ENCODE data around the gene SRCIN1.
"Not testable (repeated sequence)": the region's sequence is repeated elsewhere in the genome, so short reads cannot be mapped to it uniquely, and the experiment has no call there.

The SRCIN1 gene

GRCh38 chr17:38605841-38606645, at the start of gene SRCIN1:
Gene SRCIN1 (minus strand): TSS chr17:38605952. CDS start chr17:38605705, 247 bp downstream.
- peak; percentile 61 for DNase-seq (ENCODE audit: low spot score)

DNA sequence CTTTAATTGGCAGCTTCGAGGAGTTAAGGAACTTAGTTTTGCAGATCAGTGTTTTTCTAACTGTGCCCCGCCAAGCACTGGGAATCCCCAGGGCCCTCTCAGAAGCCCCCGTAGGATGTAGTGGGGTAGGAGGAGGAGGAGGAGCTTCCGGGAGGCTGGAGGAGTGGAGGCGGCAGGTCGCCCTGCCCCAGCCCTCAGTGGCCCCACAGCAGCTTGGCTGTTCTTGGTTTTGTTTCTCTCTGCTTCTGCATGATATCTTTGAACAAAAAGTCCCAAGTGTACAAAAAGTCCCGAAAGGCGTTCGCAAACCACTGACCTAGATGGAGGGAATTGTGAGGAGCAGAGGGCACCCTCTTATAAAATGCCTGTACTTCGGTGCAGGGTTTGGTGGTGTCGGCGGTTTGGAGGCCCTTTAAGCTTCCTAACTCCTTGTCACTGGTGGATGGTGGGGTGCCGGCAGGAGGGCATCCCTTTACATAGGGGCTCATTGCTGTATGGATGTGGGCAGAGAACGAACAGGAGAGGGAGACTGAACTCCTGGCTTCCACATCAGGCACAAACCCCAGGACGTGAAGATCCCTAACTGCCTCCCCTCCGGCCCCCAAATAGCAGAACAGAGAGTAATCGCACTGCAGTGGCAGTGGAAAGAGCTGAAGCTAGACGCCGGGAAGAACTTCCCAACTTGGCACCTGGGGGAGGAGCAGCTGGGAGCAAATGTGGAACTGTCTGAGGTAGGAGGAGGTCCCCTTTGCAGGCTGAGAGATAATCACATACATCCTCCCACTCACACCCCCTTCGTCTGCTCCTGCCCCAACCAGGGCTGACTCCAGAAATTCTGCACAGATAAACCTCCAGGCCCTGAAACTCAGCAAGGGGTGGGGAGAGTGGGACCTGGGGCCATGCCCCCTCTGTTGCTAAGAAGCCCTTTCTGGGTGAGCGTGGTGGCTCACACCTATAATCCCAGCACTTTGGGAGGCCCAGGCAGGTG, 49.0 kb upstream of the SRCIN1 start:
- DNase-seq (ENCODE audit: low spot score) = no peak

DNA sequence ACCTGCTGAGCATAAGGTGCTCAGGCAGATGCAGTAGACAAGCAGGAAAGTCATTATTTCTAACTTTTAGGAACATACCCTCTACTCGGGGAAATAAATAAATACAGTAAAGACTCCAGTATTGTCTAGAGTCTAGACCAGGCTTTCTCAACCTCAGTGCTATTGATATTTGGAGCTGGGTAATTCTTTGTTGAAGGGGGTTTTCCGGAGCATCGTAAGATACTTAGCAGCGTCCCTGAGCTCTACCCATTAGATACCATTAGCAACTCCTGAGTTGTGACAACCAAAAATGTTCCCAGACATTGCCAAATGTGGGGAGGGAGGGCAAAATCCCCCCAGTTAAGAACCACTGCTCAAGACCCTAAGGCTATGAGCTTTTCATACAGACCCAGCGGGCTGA, 47.9 kb upstream of the SRCIN1 start:
- DNase-seq (ENCODE audit: low spot score) = no peak

DNA sequence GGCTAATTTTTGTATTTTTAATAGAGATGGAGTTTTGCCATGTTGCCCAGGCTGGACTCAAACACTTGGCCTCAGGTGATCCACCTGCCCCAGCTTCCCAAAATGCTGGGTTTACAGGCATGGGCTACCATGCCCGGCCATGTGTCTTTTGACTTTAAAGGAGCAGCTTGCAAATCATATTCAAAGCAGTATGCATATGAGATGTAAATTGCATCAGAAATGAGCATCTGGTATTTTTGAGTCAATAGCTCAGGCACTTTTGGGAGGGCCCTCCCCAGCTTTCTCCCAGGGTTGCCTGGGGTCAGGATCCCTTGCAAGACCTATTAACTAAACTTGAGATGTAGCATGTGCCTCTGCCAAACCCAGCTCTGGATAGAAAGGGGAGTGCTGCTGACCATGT, 47.5 kb upstream of the SRCIN1 start:
- no peak for DNase-seq (ENCODE audit: low spot score)

GRCh38 chr17:38650653-38651173, 45.0 kb upstream of the SRCIN1 start:
- not testable (repeated sequence) for DNase-seq (ENCODE audit: low spot score)

DNA sequence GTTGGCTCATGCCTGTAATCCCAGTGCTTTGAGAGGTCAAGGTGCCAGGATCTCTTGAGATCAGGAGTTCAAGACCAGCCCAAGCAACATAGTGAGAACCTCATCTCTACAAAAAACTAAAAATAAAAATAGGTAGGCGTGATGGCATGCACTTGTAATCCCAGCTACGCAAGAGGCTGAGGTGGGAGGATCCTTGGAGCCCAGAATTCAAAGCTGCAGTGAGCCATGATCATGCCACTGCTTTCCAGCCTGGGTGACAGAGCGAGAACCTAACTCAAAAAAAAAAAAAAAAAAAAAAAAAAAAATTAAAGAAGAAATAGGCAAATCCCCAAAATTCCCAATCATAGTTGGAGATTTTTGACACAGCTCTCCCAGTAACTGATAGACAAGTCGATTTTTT, 32.2 kb upstream of the SRCIN1 start:
- DNase-seq (ENCODE audit: low spot score) = no peak

GRCh38 chr17:38636054-38636453, 30.3 kb upstream of the SRCIN1 start:
- DNase-seq (ENCODE audit: low spot score) = no peak

DNA sequence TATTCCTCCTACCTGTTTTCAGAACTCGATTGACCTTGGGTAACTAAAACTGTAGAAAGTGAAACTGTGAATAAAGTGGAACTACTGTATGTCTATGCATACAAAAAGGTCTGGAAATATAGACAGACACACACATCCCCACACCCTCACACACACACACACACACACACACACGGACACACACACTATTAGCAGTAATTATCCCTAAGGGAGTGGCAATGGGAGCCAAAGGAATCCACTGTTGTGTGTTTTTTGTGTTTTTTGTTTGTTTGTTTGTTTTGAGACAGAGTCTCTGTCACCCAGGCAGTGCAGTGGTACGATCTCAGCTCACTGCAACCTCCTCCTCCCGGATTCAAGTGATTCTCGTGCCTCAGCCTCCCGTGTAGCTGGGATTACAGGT, 26.6 kb upstream of the SRCIN1 start:
- no peak for DNase-seq (ENCODE audit: low spot score)

DNA sequence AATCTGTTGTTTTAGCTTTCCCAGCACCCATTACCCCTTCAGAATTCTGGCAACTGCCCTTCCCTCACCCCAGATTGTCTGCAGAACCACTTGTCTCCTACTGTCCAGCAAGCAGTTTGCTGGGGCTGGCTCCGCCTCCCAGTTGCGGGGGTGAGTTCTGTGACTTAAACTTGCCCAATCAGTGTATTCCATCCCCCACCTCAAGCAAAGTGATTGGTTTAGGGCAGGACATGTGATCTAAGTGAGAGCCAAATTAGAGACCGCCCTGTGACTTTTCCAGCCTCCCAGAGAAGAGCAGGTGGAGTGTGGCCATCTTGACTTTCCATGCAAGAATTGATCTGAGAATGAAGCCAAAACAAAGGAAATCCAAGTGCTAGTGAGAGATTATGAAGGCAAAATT, 22.7 kb upstream of the SRCIN1 start:
- peak; percentile 66 for DNase-seq (ENCODE audit: low spot score)

- DNase-seq (ENCODE audit: low spot score) = no peak
Measured at GRCh38 chr17:38627957-38628356, 22.2 kb upstream of the SRCIN1 start.

GRCh38 chr17:38626606-38627226, 21.0 kb upstream of the SRCIN1 start:
- DNase-seq (ENCODE audit: low spot score) = not testable (repeated sequence)

GRCh38 chr17:38625482-38625881, 19.7 kb upstream of the SRCIN1 start:
- no peak for DNase-seq (ENCODE audit: low spot score)

GRCh38 chr17:38624782-38625355, 19.1 kb upstream of the SRCIN1 start:
- not testable (repeated sequence) for DNase-seq (ENCODE audit: low spot score)

DNA sequence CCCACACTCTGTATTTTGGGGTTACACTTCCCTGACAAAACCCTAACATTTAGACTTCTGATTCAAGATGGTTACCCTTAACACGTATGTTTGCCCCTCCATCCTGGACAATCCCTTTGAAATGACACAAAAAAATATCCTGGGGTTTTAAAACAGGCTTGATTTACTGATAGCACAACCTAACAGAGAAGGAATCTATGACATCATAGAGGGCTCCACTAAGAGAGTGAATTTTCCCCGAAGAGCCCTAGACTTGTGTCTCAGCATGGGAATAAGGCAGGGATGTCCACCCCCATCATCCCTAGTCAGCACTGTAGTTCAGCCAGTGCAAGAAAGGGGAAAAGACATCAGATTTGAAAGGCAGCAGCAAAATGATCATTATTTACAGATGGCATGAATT, 15.8 kb upstream of the SRCIN1 start:
- no peak for DNase-seq (ENCODE audit: low spot score)

GRCh38 chr17:38620551-38621277, 15.0 kb upstream of the SRCIN1 start:
- no peak for DNase-seq (ENCODE audit: low spot score)

- peak; percentile 16 for DNase-seq (ENCODE audit: low spot score)
Measured at GRCh38 chr17:38619937-38620550, 14.3 kb upstream of the SRCIN1 start.

GRCh38 chr17:38619451-38619795, 13.7 kb upstream of the SRCIN1 start:
- DNase-seq (ENCODE audit: low spot score) = peak; percentile 1

- DNase-seq (ENCODE audit: low spot score) = peak; percentile 2
Measured at GRCh38 chr17:38617967-38618760, 12.4 kb upstream of the SRCIN1 start.

DNA sequence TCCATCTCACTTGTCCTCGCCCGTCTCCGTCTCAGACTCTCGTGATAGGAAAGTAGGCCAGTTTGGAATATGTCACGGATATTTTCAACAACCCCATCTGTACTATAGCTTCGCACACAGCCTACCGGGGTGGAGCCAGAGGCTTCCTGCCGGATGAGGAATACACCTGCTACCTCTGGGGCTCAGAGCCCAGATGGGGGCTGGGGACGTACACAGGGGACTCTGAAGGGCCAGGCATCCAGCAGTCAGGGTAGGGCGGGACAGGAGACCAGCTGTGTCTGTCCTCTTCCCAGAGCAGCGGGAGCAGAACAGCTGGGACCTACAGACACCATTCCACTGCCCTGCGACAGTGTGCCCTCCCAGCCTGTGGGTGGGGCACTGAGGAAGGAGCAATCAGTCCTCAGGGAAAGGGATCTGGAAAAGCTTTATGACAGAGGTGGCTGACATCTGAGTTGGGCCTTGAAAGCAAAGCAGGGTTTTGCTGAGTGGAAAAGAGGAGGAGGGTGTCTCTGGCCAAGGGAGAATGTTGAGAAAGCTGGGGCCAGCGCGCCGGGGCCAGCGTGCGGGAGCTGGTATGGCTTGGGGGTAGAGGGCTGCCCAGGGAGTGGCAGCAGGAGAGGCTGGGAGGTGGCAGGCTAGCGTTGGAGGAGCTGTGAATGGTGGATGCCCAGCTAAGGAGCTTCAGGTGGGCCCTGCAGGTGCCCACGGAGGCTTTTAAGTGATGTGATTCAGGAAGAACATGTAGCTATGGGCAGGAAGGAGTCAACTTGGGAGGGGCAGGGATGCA, 11.5 kb upstream of the SRCIN1 start:
- DNase-seq (ENCODE audit: low spot score) = peak; percentile 19

All from iPS-NIHi11 (cell line).